Eye (tissue), 1 donor: Measurements from ENCODE around the gene DHX34.
"Not testable (repeated sequence)": the region's sequence is repeated elsewhere in the genome, so short reads cannot be mapped to it uniquely, and the experiment has no call there.

ENCODE experiments used
- DNase-seq: peaks from one replicate; pipeline ENCODE4 v3.0.0-alpha.2; 2015

DHX34 gene

GRCh38 chr19:47348819-47349795 lies at the start of gene DHX34:
DHX34 (plus strand) TSS chr19:47349315; CDS start chr19:47353031, 3,716 bp downstream.
- peak; percentile 99 for DNase-seq

DNA sequence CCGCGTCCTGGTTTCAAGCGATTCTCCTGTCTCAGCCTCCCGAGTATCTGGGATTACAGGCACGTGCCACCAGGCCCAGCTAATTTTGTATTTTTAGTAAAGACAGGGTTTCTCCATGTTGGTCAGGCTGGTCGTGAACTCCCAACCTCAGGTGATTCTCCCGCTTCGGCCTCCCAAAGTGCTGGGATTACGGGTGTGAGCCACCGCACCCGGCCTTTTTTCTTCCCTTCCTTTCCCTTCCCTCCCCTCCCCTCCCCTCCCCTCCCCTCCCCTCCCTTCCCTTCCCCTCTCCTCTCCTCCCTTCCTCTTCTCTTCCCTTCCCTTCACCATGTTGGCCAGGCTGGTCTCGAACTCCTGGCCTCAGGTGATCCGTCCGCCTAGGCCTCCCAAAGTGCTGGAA lies 48.2 kb upstream of the DHX34 start:
- not testable (repeated sequence) for DNase-seq

- no peak for DNase-seq
These were observed 46.9 kb upstream of the DHX34 start for GRCh38 chr19:47302249-47302648.

GRCh38 chr19:47303966-47304365 lies 45.1 kb upstream of the DHX34 start:
- no peak for DNase-seq

GRCh38 chr19:47305309-47305751 lies 43.8 kb upstream of the DHX34 start:
- DNase-seq: peak; percentile 71

DNA sequence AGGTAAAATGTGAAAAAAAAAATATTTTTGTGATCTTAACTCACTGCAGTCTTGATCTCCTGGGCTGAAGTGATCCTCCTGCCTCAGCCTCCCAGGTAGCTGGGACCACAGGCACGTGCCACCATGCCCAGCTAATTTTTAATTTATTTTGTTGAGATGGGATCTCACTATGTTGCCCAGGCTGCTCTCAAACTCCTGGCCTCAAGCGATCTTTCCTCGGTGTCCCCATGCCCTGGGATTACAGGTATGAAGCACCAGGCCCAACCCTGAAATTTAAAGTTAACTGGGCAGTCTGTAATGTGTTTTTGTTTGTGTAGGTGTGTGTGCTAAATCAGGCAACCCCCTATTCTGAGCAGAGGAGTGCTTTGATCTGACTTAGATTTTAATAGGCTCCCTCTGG lies 42.8 kb upstream of the DHX34 start:
- no peak for DNase-seq

DNA sequence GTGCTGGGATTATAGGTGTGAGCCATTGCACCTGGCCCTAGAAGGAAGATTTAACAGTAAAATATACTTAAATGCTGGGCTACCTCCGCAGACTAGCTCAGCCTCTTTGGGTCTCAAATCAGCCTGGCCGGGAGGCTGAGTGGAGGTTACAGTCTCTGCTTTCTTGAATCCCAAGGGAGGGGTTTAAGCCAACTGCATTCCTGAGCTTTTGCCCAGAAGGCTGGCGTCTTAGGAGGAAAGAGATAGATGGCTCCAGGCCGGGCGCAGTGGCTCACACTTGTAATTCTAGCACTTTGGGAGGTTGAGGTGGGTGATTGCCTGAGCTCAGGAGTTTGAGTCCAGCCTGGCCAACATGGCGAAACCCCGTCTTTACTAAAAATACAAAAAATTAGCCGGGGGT lies 40.1 kb upstream of the DHX34 start:
- no peak for DNase-seq

DNA sequence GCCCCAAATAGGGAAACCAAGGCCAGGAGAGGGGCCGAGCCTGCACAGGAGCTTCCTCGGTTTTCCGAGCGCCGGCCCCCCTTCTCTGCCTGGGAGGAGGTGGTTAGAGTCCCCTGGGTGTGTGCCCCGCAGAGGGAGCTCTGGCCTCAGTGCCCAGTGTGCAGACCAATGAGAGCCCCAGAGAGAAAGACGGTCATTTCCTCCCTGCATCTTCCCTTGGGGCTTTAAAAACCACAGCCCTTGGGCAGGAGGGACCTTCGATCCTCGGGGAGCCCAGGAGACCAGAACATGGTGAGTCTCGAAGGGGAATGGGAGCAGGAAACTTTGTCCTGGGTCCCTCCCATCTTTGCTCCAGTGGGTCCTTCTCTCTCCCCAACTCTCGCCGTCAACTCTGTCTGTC lies 39.5 kb upstream of the DHX34 start, which contains the start of gene C5AR1:
Gene C5AR1 (plus strand): TSS at position 254 of the 400 bp plus-strand sequence. CDS start 35 bp downstream, at position 289.
- no peak for DNase-seq

GRCh38 chr19:47310323-47310722 lies 38.8 kb upstream of the DHX34 start:
- no peak for DNase-seq

DNA sequence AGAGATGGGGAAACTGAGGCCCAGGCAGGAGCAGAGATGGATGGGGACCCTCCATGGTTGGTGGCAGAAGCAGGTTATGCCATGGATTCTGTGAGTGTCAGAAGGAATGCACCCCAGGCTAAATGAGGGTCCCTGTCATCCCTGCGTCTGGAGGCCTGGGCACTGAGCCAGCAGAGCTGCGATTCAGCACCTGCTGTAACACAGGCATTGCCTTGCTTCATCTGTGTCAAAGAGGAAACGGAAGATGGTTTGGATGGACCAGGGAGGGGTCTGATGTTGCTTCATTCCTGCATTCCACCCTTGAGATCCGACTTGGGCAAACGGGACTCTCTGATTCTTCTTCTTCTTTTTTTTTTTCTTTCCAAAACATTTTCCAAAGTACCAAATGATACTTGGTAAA lies 38.3 kb upstream of the DHX34 start:
- no peak for DNase-seq

DNA sequence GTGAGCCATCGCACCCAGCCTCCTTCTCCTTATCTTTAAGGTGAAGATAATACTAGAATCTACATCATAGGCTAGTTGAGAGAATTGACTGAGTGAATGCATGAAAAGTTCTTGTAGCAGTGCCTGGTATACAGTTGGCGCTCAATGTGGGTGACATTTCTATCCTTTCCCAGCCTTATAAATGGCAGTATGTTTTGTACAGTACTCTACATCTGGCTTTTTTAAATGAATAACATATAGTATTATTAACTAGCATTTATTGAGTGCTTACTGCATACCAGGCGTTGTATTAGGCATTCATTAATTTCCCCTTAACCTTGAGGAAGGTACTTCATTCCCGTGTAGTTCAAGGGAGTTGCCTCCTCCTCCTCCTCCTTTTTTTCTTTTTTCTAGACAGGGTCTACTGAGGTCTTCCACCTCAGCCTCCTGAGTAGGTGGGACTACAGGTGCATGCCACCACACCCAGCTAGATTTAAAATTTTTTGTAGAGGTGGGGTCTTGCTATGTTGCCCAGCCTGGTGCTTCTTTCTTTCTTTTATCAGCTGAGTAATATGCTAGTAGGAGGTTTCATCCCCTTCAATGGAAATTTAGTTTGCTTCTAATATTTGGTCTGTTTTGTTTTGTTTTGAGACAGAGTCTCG lies 36.6 kb upstream of the DHX34 start:
- no peak for DNase-seq

GRCh38 chr19:47313754-47314295 lies 35.3 kb upstream of the DHX34 start:
- no peak for DNase-seq

GRCh38 chr19:47315125-47315821 lies 33.8 kb upstream of the DHX34 start:
- DNase-seq: peak; percentile 7

- no peak for DNase-seq
These were observed 32.6 kb upstream of the DHX34 start for GRCh38 chr19:47316513-47316912.

DNA sequence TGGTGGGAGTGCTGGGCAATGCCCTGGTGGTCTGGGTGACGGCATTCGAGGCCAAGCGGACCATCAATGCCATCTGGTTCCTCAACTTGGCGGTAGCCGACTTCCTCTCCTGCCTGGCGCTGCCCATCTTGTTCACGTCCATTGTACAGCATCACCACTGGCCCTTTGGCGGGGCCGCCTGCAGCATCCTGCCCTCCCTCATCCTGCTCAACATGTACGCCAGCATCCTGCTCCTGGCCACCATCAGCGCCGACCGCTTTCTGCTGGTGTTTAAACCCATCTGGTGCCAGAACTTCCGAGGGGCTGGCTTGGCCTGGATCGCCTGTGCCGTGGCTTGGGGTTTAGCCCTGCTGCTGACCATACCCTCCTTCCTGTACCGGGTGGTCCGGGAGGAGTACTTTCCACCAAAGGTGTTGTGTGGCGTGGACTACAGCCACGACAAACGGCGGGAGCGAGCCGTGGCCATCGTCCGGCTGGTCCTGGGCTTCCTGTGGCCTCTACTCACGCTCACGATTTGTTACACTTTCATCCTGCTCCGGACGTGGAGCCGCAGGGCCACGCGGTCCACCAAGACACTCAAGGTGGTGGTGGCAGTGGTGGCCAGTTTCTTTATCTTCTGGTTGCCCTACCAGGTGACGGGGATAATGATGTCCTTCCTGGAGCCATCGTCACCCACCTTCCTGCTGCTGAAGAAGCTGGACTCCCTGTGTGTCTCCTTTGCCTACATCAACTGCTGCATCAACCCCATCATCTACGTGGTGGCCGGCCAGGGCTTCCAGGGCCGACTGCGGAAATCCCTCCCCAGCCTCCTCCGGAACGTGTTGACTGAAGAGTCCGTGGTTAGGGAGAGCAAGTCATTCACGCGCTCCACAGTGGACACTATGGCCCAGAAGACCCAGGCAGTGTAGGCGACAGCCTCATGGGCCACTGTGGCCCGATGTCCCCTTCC lies 28.9 kb upstream of the DHX34 start:
- no peak for DNase-seq

DNA sequence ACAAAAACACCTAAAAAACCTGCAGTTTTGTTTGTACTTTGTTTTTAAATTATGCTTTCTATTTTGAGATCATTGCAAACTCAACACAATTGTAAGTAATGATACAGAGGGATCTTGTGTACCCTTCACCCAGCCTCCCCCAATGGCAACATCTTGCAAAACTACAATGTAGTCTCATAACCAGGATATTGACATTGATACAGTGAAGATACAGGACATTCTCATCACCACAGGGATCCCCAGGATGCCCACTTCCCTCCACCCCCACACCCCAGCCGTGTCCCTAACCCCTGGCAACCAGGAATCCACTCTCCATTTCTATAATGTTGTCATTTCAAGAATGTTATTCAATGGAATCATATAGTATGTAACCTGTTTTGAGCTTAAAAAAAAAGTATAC lies 27.5 kb upstream of the DHX34 start:
- DNase-seq: no peak

DNA sequence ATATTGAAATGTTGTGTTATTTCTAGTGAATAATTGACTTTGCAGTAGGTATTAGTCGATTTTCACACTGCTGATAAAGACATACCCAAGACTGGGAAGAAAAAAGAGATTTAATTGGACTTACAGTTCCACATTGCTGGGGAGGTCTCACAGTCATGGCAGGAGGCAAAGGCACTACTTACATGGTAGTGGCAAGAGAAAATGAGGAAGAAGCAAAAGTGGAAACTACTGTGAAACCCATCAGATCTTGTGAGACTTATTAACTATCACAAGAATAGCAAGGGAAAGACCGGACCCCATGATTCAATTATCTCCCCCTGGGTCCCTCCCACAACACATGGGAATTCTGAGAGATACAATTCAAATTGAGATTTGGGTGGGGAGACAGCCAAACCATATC lies 27.1 kb upstream of the DHX34 start:
- DNase-seq: no peak

GRCh38 chr19:47323409-47323808 lies 25.7 kb upstream of the DHX34 start:
- no peak for DNase-seq

DNA sequence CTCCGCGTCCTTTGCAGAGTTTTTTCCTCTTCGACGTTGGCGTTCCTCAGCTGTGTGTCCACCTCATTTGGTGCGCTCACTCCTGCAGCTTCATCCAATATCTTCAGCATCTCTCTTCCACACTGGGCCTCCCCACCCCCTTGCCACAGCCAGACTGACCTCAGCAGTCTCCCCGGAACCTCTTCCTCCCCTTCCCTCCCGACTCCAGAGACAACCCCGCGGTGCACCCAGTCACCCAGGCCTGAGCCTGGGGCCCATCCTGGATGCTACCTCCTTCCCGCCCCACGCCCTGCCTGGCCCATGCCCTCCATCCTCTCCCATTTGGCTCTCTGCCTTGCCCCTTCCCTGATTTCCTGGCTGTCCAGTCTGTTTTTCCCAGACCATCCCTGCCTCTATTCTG lies 25.2 kb upstream of the DHX34 start:
- no peak for DNase-seq

- DNase-seq: no peak
These were observed 24.6 kb upstream of the DHX34 start for GRCh38 chr19:47324502-47324901.

DNA sequence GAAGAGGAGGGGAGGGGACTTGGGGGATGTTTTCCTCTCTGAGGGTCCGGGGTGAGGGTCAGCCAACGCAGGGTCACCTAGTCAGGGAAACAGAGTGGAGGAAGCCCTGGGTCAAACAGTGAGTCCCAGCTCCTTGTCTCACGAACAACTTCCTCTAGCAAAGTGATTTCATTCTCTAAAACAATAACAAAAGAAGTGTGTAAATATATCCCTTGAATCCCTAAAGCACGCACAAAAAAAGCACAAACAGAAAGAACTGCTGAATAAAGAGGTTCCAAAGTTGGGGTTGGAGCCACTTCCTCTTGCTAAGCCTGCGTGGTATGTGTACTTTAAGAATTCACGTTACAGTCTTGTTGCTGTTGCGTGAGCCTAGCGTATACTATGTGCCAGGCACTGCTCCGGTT lies 18.6 kb upstream of the DHX34 start:
- DNase-seq: peak; percentile 1

GRCh38 chr19:47331490-47331889 lies 17.6 kb upstream of the DHX34 start:
- no peak for DNase-seq
